CD4-positive, alpha-beta T cell treated with Interferon alpha-2 for 1 hour (primary cell): ENCODE measurements around the gene ZDHHC7.
A peak's percentile ranks its signal among the peaks of the same experiment; 100 is the strongest.
"Not testable (repeated sequence)": the region's sequence is repeated elsewhere in the genome, so short reads cannot be mapped to it uniquely, and the experiment has no call there.

ENCODE experiments used
- DNase-seq, 2 donors: peaks; one replicate each; pipeline ENCODE4 v3.0.0-alpha.2; 2020 to 2022

The ZDHHC7 gene

GRCh38 chr16:85042167-85042526 lies 30.8 kb upstream of the ZDHHC7 start:
- no peak for DNase-seq

DNA sequence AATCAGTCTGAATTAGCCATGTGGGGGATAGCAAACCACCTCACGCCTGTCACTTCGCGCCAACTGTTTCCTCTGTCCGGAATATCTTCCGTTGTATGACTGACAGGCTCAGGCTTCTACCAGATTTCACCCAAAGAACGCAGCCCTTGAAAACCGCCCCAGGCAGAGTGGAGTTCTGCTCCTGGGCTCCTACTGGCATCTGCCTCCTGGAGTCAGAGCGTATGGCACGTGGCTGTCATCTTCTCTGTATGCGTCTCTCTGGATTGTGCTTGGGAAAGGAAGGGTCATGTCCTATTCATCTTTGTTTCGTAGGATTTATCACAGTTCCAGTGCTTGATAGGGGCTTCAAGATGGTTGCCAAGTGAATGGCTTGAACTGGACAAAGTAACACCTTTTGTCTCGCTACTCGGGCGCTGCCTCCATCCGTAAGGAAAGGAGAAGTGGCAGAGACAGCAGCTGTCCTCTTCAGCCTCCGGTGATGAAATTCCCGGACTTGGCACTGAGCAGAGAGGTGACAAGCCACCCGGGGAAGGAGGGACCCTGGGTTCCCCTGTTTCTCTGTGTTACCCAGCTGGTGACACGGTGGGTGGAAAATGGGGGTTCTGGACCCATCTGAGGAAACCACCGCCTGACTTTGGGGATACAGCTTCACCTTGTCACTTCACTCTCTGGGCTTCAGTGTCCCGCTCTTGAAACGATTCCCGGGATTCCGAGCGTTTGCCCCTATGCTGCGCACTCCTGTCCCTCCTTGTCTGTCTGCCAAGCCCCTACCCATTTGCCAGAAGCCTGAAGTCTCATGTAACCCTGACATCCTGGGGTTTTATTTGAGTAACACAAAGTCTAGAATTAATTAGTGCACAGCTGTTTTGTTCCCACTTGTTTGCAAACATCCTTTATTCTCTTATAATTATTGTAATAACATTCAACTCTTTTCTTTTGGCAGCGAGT lies 30.2 kb upstream of the ZDHHC7 start:
- no peak for DNase-seq

GRCh38 chr16:85040685-85041084 lies 29.4 kb upstream of the ZDHHC7 start:
- DNase-seq, result no peak

GRCh38 chr16:85037721-85038120 lies 26.4 kb upstream of the ZDHHC7 start:
- no peak for DNase-seq

DNA sequence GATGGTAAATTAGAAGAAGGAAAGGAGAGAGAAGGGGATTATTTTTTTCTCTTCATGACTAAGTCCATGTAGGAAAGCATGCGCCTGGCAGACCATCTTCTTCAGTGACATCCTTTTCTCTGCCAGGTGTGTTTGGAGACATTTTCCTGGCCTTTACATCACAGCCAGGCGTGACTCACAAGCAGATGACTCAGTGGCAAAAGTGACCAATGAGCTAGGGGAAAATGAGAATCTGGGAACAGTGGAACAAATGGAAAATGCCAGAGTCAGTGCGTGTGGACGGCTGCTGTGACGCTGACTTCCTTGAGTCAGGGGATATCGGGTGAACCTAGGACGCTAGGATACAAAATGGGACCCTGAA lies 25.7 kb upstream of the ZDHHC7 start:
- no peak for DNase-seq

GRCh38 chr16:85036236-85037049 lies 25.1 kb upstream of the ZDHHC7 start:
- no peak for DNase-seq

DNA sequence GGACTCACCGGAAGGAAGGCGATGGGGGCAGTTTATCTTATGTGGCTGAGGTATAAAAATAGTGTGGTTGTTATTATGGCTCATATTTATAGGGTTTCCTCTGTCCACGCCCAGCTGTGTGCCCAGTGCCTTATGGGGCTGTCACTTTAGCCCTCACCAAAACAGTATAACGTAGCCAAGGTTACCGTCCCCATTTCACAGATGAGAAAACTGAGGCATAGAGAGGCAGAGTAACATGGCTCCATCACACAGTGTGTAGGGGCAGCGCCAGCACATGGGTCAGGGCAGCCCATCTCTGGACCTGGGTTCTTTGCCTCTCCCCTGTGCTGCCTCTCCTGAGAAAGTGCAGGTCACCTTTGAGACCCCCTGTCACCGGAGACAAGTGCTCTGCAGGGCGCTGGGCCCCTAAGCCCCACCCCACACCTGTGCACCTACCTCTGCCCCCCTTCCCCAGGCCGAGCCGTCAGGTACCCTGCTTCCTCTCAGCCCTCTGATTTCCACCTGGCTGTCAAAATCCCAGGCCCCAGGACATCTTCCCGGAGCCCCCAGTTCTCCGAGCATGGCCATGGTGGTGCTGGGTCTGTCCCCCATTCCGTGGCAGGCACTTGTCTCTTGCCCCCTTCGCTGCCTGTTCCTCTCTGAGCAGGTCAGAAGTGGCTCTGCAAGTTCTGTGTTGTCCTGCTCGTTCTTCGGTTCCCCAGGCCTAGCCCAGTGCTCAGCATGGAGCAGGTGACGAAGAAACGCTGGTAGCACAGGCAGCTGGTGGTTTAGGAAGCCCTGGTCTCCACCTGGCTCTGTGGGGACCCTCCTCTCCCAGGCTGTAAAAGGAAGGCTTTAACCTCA lies 23.5 kb upstream of the ZDHHC7 start:
- no peak for DNase-seq

- no peak for DNase-seq
Measured at GRCh38 chr16:85033171-85033570, 21.8 kb upstream of the ZDHHC7 start.

DNA sequence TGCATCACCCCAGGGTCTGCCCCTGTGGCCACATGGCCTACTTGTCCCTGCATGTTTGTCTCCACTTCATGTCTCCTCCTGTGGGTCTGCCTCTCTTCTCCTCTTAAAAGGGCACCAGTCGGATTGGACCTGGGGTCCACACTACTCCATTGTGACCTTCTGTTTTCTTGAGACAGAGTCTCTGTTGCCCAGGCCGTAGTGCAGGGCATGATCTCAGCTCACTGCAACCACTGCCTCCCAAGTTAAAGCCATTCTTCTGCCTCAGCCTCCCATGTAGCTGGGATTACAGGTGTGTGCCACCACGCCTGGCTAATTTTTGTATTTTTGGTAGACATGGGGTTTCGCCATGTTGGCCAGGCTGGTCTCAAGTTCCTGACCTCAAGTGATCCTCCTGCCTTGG lies 20.9 kb upstream of the ZDHHC7 start:
- DNase-seq, result not testable (repeated sequence)

- DNase-seq, result no peak
Measured at GRCh38 chr16:85031451-85031850, 20.1 kb upstream of the ZDHHC7 start.

DNA sequence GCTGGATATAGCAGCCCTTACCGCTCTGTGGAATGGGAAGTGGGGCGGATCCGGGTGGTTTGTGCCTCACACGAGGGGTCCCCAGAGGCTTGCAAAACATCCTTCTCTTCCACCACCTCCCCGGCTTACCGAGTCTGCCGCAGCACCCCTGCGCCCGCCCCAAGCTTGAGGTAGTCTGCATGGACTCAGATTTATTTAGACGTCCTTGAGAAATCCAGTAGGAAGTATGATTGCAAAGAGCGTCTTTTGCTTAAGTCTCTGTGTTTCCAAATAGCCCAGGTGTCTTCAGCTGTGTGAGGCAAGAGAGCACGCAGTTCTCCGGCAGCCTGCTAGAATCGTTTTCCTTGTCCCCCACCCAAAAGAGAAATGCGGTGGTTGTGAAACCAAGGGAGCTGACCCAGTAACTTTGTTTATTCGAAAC lies 18.7 kb upstream of the ZDHHC7 start:
- DNase-seq, result no peak

DNA sequence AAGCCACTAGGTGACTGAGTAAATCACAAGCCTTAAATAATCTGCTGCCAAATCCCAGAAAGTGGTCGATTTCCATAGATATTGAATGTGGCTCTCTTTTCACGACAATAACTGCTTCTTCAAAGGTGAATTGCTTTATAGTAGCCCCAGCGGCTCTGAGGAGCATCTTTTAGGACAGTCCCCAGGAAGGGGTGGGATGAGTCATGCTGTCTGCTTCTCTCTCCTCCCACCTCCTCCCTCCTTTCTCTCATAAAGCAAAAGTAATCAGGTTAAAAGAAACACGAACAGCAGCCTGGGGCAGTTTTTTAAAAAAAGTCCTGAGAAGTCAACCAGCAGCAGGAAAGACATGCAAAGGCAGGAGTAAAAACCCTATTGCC lies 18.1 kb upstream of the ZDHHC7 start:
- DNase-seq, result peak; percentile 47 to 72

DNA sequence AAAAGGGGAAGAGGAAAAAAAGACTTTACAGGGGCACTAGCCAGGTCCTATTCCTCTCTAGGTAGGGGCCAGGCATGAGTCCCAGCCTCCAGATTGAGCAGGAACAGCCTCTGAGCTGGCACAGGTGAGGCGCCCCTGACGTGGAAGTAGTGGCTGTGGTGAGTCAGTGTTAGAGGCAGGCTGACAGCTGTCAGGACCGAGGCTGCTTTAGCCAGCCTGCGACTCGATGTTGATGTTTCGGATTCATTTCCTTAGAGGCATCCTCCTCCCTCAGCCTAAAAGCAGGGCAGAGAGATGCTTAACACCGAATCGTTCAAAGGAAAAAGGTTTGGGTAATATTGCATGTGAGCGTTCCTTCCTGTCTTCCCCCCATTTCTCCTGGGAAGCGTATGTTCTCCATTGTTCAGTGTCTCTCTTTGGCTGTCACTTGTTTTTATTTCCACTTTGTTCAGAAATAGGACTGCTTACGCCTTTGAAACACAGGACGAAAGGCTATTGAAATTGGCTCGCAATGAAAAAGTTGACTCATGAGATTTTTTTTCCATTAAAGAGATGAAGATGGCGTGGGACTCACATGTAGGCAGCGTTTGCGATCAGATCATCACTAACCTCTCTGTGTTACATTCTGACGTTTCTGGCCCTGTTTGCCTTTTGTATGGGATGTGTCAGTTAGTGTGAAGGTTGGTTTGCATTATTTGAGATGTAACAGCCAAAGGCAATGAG lies 17.5 kb upstream of the ZDHHC7 start:
- DNase-seq, result peak; percentile 50 to 77

DNA sequence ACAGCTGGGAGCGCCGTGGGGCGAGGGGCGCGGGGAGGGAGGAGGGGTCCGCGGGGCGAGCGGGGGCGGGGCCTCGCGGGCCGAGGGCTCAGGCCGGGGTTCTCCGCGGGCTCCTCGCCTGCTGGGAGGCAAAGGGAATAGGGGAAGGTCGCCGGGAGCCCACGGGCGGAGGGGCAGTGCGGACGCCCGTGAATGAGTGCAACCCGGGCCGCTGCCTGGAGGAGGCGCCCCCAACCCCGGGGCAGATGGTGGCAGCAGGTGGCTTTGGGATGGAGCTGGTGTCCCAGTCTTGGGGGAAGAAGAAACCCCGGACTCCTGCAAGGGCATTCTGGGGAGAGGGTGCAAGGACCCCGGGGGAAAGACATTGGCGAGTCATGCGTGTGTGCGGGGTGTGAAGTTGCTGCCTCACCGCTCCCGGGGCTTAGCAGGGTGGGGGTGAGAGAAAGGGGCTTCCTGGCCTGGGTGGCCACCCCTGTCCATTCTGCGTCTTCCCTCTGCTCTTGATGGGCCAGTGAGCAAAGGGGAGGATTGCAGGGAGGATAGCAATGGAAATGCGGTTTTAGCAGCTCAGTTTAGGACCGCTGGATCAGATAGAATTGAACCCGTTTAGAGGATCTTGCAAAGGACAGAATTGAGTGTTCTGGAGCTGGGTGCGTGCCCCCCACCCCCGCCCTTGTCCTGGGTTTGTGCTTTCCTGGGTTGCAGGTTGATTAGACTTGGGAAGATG lies 16.8 kb upstream of the ZDHHC7 start:
- DNase-seq, result no peak

DNA sequence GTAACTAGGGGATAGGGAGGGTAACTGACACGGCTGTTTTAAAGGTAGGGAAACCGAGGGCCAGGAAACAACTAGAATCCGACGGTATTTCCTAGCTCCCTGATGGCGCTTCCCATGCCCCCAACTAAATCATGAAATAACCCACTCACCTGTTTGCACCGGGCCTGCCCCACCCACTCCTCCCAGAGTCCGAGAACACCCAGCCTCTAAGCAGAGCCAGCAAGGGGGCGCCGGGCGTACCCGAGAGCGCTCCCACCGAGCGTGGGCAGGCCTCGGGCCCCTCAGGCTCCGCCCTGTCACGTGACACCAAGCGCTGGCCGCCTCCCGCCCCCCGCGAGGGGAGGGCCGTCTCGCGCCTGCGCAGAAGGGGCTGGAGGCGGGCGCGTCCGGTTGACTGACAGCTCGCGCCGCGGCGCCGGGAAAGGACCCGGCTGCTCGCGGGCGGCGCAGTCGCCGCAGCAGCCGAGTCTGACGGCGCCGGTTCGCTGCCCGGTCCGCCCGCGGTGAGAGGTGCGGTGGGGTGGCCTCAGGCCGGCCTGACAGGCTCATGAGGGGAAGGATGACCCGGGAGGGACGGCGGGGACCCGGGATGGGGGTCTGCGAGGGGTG lies 16.1 kb upstream of the ZDHHC7 start, which contains the start of gene KIAA0513:
Gene KIAA0513 (plus strand): TSS at position 447 of the 609 bp plus-strand sequence. CDS start 39,277 bp downstream, outside the sequence.
- peak; percentile 94 to 97 for DNase-seq

GRCh38 chr16:85026703-85027102 lies 15.4 kb upstream of the ZDHHC7 start:
- DNase-seq, result no peak

DNA sequence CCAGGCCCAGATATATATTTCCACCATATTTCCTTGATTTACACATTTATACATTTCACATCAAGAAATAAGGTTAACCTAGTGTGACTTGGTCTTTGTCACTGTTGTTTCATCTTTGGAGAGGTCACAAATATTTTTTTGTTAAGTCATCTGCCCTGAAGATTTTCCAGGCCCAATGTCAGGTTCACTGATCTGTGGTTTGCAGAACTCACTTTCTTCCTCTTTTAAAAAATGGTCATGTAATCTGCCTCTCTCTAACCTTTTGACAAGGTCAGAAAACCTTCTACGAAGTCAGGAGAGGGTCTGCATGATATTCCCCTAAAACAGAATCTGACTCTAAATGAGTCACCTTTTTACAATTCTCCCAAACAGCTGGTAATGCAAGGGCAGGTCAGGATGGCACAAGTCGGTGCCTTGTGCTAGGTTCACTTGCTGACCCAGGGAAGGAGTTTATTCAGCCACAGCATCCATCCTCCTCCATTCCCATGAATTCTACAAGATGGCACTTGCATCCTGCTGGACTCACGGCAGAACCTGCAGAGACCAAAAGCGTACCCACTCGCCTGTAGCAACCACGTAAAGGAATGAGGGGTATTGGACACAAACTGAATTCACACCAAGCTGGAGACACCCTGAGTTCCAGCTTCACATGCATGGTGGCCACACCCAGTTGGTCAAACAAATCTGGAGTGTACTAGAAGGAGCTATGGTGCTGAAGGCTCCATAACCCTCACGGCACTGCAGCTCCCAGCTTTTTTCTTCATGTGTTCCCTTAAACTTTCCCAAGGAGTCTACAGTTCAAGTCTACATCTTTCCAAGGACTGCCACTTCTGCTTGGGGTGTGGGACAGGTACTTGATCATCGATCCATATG lies 14.7 kb upstream of the ZDHHC7 start:
- no peak for DNase-seq

DNA sequence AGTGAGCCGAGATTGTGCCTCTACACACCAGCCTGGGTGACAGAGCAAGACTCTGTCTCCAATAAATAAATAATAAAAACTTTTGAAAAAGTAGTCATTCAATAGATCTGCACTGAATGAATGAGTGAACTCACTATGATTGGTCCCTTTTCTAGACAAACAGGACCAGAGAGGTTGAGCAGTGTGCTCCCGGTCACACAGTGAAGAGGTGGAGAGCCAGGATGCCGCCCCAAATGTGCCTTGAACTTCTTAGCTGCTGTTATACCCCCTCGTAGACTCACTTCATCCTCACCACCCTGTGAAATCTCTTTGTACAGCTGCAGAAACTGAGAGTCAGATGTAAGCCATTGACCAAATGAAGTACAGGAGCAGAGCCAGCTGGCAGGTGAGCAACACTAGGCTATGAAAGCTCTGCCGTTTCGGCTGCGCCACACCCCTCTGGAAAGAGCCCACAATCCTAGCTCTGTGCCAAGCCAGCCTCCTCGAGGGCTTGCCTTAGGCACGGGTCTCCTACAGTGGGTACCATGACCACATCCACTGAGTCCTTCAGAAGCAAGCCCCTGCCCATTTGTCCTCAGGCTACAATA lies 8.4 kb upstream of the ZDHHC7 start:
- DNase-seq, result no peak

GRCh38 chr16:85018529-85019236 lies 7.3 kb upstream of the ZDHHC7 start:
- DNase-seq, result no peak
